ENCODE measurements around the gene ARFIP1.
"Not testable (repeated sequence)": the region's sequence is repeated elsewhere in the genome, so short reads cannot be mapped to it uniquely, and the experiment has no call there.

ARFIP1 gene

GRCh38 chr4:152848508-152848907 is 68.8 kb downstream of the ARFIP1 start:
- FAIRE-seq, result no peak

DNA sequence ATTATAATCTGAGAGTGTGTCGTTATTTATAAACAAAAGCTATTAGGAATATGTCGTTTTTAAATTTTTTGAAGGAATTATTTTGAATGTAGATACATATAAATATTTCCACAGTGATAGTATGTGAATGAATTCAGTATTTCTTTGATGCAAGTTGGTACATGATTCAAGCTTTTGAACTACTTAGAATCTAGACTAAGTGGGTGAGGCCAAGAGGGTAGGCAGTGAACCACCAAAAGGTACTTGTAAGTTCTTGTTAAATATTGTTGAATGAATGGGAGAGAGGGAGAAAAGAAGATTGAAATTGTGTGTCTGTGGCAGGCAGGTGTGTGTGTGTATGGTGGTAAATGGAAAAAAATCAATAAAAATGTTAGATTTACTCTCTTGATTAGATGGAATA is 69.6 kb downstream of the ARFIP1 start:
- FAIRE-seq, result no peak

DNA sequence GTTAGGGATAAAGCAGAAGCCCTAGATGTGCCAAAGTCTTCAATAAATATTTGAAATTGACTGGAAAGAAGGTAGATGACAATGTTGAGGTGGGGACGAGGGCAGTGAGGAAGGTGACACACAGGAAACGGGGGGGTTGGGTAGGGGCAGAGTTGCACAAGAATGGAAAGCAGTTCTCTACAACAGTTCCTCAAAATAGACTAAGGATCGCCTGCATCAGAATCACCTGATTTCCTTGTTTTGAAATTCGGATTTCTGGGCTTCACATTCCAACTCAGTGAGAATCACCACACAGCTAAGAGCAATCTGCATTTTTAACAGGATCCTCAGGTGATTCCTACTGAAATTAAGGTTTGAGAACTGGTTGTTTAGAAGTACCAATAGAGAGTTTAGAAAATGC is 70.6 kb downstream of the ARFIP1 start:
- no peak for FAIRE-seq

DNA sequence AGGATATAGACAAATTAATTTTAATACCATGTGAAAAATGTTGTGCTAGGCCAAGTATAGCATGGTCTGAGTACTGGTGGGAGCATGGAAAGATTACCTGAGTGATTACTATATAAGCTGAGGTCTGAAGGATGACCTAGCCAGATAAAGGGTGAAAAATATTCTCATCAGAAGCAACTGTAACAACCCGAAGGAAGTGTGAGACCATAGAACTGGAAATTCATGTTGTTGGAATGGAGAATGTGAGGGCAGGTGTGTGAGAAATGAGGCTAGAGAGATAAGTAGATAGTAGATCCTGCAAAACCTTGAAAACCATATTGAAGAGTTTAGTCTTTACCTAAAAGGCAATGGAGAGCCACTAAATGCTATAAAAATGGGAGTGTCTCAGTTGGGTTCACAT is 71.5 kb downstream of the ARFIP1 start:
- no peak for FAIRE-seq

GRCh38 chr4:152853293-152853692 is 73.5 kb downstream of the ARFIP1 start:
- FAIRE-seq, result no peak

GRCh38 chr4:152854016-152854415 is 74.3 kb downstream of the ARFIP1 start:
- FAIRE-seq, result not testable (repeated sequence)

GRCh38 chr4:152856960-152857359 is 77.2 kb downstream of the ARFIP1 start:
- FAIRE-seq, result peak; percentile 72

GRCh38 chr4:152858934-152859333 is 79.2 kb downstream of the ARFIP1 start:
- FAIRE-seq, result no peak

GRCh38 chr4:152860046-152860445 is 80.3 kb downstream of the ARFIP1 start:
- no peak for FAIRE-seq

DNA sequence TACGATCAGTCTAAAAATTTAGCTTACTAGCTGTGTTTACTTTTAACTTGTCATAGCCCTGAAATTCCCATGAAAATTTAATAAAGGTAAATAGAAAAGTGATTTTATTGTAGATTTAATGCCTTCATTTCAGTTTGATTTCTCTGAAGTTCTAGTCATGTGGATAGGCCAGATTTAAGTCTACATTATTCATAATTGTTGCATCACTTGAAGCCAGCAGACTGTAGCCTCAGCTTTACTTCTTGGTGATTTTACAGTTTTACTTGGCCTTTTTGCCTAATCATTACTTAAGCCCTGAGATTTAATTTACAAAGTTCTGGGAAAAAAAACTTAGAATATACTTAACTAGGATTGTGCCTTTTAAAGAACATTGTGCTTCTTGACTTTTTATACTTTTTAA is 82.9 kb downstream of the ARFIP1 start:
- FAIRE-seq, result no peak

GRCh38 chr4:152864361-152864760 is 84.6 kb downstream of the ARFIP1 start:
- FAIRE-seq, result no peak

DNA sequence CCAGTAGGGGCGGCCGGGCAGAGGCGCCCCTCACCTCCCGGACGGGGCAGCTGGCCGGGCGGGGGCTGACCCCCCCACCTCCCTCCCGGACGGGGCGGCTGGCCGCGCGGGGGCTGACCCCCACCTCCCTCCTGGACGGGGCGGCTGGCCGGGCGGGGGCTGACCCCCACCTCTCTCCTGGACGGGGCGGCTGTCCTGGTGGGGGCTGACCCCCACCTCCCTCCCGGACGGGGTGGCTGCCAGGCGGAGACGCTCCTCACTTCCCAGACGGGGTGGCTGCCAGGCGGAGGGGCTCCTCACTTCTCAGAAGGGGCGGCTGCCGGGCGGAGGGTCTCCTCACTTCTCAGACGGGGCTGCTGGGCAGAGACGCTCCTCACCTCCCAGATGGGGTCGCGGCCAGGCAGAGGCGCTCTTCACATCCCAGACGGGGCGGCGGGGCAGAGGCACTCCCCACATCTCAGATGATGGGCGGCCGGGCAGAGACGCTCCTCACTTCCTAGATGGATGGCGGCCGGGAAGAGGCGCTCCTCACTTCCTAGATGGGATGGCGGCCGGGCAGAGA is 86.8 kb downstream of the ARFIP1 start:
- FAIRE-seq, result not testable (repeated sequence)

DNA sequence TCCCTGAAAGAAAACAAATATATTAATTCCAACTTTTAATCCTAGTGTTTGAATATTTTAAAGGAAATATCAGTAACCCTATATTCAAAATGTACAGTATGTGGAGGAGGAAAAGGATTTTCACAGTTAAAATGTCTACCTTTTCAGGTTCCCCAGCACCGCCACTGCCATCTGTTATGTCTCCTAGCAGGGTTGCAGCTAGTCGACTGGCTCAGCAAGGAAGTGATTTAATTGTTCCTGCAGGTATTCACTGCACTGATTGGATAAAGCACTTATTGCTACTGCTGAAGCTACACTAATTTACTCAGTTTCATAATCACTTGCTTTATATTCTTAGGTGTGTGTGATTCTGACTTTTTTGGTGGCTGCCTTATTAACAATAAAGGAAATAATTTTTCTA is 90.9 kb downstream of the ARFIP1 start:
- peak; percentile 97 for FAIRE-seq

DNA sequence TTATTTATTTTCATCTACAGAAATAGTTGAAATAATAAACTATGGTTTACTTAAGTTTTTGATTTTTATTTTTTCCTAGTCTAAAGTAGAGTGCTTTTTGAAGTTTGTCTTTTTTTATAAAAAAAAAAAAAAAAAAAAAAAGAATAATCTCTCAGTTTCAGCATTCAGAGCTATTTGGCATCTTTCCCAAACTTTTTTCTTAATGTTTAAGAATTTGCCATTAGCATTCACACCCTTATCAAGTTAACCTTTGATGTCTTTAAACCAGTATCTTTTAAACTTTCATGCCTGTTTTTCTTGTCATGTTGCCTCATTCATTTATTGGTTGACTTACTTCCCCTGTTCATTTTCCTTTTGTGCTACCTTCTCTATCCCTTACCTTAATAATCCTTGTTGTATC is 95.5 kb downstream of the ARFIP1 start:
- no peak for FAIRE-seq

- no peak for FAIRE-seq
Observed at GRCh38 chr4:152877868-152878267, 98.1 kb downstream of the ARFIP1 start.

- no peak for FAIRE-seq
Observed at GRCh38 chr4:152880263-152880662, 100.5 kb downstream of the ARFIP1 start.

- FAIRE-seq, result no peak
Observed at GRCh38 chr4:152881974-152882373, 102.2 kb downstream of the ARFIP1 start.

- no peak for FAIRE-seq
Observed at GRCh38 chr4:152885185-152885584, 105.4 kb downstream of the ARFIP1 start.

DNA sequence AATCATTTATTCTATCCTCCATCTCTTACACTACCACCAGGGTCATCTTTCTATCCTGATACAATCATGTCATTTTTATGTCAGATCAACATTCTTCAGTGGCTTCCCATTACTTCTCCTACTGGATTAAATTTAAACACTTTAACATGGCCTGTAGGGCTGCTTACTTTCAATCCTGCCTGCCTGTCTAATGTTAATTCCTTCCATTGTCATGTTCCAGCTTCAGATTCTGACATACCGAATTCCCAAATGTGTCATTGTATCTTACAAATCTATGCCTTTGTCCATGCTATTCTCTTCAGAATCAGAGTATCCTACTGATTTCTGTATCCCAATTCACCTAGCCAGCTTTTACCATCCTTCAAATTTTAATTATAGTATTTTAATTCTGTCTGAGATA is 106.4 kb downstream of the ARFIP1 start:
- no peak for FAIRE-seq

DNA sequence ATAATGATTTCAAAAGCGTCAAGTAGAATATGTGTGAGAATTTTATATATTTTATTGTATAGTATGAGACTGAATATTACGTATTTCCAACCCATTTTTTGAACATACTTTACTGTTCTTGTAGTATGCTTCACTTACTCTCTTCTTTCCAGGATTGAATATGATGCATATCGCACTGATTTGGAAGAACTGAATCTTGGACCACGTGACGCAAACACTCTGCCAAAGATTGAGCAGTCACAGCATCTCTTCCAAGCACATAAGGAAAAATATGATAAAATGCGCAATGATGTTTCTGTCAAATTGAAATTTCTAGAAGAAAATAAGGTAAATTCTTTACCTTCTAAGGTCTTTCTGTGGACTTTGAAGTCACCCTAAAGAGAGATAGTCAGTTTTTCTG is 108.2 kb downstream of the ARFIP1 start:
- no peak for FAIRE-seq

DNA sequence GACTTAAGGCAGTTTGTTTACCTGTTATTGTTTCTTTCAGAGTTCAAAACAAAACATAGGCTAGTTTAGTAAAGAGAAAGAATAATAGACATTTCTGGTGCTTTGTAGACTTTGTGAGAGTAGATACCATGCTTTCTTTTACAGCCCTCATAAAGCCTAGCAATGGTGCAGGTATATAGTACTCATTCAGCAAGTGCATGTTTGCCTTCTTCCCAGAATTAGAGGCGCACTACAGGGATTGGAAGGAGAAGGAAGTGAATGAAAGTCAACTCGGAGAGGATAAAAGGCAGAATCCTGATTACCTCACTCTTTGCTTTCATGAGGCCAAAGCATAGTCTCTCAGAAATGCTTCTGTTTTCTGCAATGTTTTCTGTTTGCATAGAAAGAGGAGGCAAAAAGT is 113.2 kb downstream of the ARFIP1 start:
- FAIRE-seq, result no peak

DNA sequence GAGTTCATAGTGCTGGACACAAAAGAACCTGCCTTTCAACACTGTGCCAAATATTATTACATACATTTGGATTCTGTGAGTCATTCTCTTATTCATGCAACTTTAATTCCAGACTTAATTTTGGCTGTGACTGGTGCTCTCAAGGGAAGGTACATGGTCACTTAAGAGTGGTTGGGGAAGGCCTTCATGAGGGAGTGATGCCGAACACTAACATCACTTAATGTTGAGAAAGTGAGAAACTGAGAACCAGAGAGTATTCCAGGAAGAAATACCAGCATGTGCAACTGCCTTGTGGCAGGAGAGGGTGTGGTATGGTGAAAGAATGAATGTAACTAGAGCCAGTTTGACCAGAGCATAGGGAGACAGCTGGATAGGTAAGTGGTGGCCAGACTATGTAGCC is 114.9 kb downstream of the ARFIP1 start:
- FAIRE-seq, result no peak

- FAIRE-seq, result no peak
Observed at GRCh38 chr4:152896811-152897210, 117.1 kb downstream of the ARFIP1 start.

- not testable (repeated sequence) for FAIRE-seq
Observed at GRCh38 chr4:152898133-152898532, 118.4 kb downstream of the ARFIP1 start.

GRCh38 chr4:152898606-152899005 is 118.9 kb downstream of the ARFIP1 start:
- FAIRE-seq, result no peak

DNA sequence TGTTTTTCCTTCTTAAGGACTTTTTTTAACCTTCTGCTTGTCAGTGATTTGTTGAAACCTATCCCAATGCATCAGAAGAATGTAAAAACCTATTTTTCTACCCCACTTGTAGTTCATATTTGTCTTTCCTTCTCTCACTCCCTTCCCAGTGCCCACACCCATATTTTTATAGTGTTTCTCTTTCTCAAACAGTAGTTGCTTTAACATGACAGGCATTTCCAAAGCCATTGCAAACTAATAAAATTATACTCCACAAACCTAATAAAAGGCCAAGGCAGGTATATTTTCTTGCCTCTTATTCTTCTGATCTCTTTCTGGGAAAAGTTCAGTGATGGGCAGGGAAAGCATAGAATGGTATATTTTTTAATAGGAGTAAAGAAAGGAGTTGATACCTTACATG is 120.6 kb downstream of the ARFIP1 start:
- no peak for FAIRE-seq

Data from islet of Langerhans (tissue), 1 donor.